Sigmoid colon (tissue), 7 donors: Measurements from ENCODE around the gene RCL1. TPM values are rescaled to one million over a fixed set of nuclear protein-coding genes. Genes with fewer than 3 reads are reported as not detected.

ENCODE experiments used
- DNase-seq: peaks from one replicate; pipeline ENCODE4 v3.0.0-alpha.2; 2019
- H3K27ac ChIP-seq, 4 donors: fragments of 200-600 bp; sonication (generic); one replicate each; pipeline ENCODE4 v1.5.1; 2016 to 2019; ENCODE audit warnings: mild to moderate bottlenecking in 1 of 4
- H3K27me3 ChIP-seq, 3 donors: fragments of 200-600 bp; sonication (generic); one replicate each; pipeline ENCODE4 v1.5.1; 2019; ENCODE audit warnings: mild to moderate bottlenecking in 1 of 3
- H3K36me3 ChIP-seq, 4 donors: fragments of 200-600 bp; sonication (generic); one replicate each; pipeline ENCODE4 v1.5.1; 2016 to 2019
- H3K4me1 ChIP-seq, 4 donors: fragments of 200-600 bp; sonication (generic); one replicate each; pipeline ENCODE4 v1.5.1; 2017 to 2019
- H3K4me3 ChIP-seq, 4 donors: fragments of 200-600 bp; sonication (generic); one replicate each; pipeline ENCODE4 v1.5.1; 2017 to 2019; ENCODE audit warnings: mild to moderate bottlenecking in 2 of 4, moderate library complexity in 1 of 4
- H3K9me3 ChIP-seq, 4 donors: fragments of 200-600 bp in 3 of 4; sonication (generic) in 3 of 4; one replicate each; pipeline versions ENCODE4 v1.5.1 to v1.6.1; 2013 to 2019
- CTCF ChIP-seq, 4 experiments: fragments of 450-650 bp in 3 of 4; fragments of 200-600 bp in 1 of 4; IDR thresholded peaks; one replicate each; pipeline ENCODE4 v1.5.1; 2016 to 2019; ENCODE audit warnings: antibody characterized with exemption in 4 of 4, mild to moderate bottlenecking in 3 of 4, moderate library complexity in 2 of 4
- EP300 ChIP-seq, 4 donors: sonication (generic); formaldehyde crosslinking; IDR thresholded peaks; one replicate each; pipeline ENCODE4 v1.6.1; 2017; ENCODE audit warnings: antibody characterized with exemption in 4 of 4
- POLR2A ChIP-seq, 2 donors: fragments of 450-650 bp; IDR thresholded peaks; one replicate each; pipeline ENCODE4 v1.6.1; 2016; ENCODE audit warnings: antibody characterized with exemption in 2 of 2, mild to moderate bottlenecking in 2 of 2, moderate library complexity in 2 of 2
- POLR2AphosphoS5 ChIP-seq, 4 donors: sonication (generic); formaldehyde crosslinking; IDR thresholded peaks; one replicate each; pipeline ENCODE4 v1.6.1; 2017; ENCODE audit warnings: antibody characterized with exemption in 4 of 4
- WGBS, 2 donors: extraction: QIAGEN DNeasy Blood & Tissue Kit; methylation state at CpG; one replicate each; pipeline ENCODE4 v1.1.7; 2013; 5-methylcytosine and 5-hydroxymethylcytosine counted together
- intact Hi-C: fragments of 100-400 bp; cut with DNase I; formaldehyde crosslinking; loops from one replicate; pipeline ENCODE4 v1.15.1; 2023
- polyA plus RNA-seq, 3 donors: library from polyadenylated mRNA; stranded (reverse); fragments of 200-250 nt; gene quantifications; one replicate each; pipeline ENCODE4 v1.2.3, GENCODE V29; 2013
- total RNA-seq, 4 donors: library from RNA; depleted of rRNA; stranded (reverse); fragments of >200 nt; gene quantifications; one replicate each; pipeline ENCODE4 v1.1.0, GENCODE V29; 2016
- donor health status: healthy with polysubstance abuse.
- donor health status: Bipolar disorder and iron deficiency.
- donor health status: healthy.

The RCL1 gene
- total and polyA plus RNA-seq, 7 donors = 5.1 to 24.1 (median 19.7) TPM

DNA sequence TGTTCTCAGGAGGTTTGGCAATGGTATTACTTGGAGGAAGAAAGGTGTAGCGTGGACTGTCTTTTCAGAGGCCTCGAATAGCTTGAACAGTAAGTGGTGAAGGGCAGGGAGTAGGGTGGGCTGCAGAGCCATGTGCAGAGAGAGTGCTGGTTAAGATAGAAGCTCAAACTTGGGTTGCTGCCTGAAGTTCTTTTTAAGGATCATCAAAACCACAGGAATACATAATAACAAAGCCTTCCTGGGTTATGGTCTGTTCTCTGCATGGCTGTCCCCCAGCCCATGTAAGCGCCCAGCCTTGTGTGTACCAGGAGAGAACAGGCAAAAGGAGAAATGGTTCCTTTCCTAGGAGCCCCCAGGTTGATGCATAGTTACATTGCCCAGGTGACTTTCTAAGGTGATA, 43.9 kb downstream of the RCL1 start:
- Histone ChIP-seq H3K27me3 (no peaks in the 10 kb centered on the region), H3K36me3 (peaks cover 0 to 20% (median 3%) of the 10 kb centered on the region in 4 donors), H3K27ac (no peak overlapping the region), H3K4me1 (peaks cover 0 to 6% (median 0%) of the 10 kb centered on the region in 4 donors), H3K4me3 (no peak overlapping the region), H3K9me3 (no peaks in the 10 kb centered on the region)
- intact Hi-C loops = no loop called here
- DNase-seq = no peak
- WGBS, 2 donors = 97 to 99% methylated on average over 3 of the region's 3 CpGs
- TF ChIP-seq POLR2A (IDR thresholded peaks at IDR 0.05) = no peak

DNA sequence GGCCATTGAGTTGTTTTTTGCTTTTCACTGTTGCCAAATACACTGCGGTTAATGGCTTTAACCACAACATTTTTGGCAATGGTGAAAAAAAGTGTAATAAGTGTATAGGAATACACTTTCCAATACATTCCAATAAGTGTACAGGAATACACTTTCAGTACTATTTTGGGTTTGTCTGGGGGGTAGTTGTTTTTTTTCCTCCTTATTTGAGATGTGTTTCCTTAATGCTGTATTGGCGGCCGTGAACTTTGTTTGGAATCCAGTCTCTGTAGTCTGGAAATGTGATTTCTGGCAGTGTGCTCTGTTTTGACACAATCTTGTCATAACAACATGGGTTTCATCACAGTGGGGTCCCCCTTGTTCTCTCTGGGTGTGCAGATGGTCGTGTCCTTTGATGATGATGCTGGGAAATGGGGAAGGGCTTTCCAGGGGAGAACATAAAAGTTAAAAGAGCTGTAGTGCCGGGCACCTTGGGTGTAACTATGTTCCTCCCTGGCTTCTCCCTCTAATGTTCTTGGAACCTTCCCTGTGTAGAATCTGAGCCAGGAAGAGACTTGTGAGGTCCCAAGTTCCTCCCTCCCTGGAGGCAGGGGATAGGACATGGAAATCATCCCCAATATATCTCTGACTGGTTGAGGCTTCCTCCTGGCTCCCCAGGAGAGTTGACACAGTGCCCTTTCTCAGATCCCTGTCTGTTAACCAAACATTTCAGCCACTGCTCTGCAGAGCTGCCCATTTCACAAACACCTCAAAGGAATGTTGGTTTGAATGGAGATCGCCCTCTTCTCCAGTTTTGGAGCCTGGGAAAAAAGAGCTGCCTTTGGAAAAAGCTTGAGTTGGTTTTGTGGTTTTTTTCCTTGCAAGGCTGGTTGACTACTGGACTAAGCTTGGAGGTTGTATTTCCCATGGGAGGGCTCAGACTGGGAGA, 44.8 kb downstream of the RCL1 start:
- intact Hi-C loops = no loop called here
- Histone ChIP-seq H3K4me3 (no peak overlapping the region), H3K9me3 (no peaks in the 10 kb centered on the region), H3K4me1 (peaks cover 0 to 6% (median 0%) of the 10 kb centered on the region in 4 donors), H3K27ac (no peak overlapping the region), H3K27me3 (no peaks in the 10 kb centered on the region), H3K36me3 (peaks cover 0 to 28% (median 3%) of the 10 kb centered on the region in 4 donors)
- TF ChIP-seq POLR2AphosphoS5 (IDR thresholded peaks at IDR 0.05) (no peak), EP300 (IDR thresholded peaks at IDR 0.05) (no peak), POLR2A (IDR thresholded peaks at IDR 0.05) (no peak), CTCF (IDR thresholded peaks at IDR 0.05) (no peak)
- WGBS, 2 donors = 82 to 88% methylated on average over 6 of the region's 6 CpGs
- DNase-seq = no peak

- no peaks in the 10 kb centered on the region for H3K27me3 ChIP-seq
- no peak for DNase-seq
- H3K4me1 ChIP-seq = peaks cover 0 to 6% (median 0%) of the 10 kb centered on the region in 4 donors
- no peak overlapping the region for H3K4me3 ChIP-seq
- intact Hi-C loops = no loop called here
- no peaks in the 10 kb centered on the region for H3K9me3 ChIP-seq
- H3K27ac ChIP-seq = no peak overlapping the region
- H3K36me3 ChIP-seq = peaks cover 0 to 35% (median 3%) of the 10 kb centered on the region in 4 donors
- WGBS, 2 donors = 63 to 75% methylated on average over 3 of the region's 3 CpGs
- TF ChIP-seq EP300 (IDR thresholded peaks at IDR 0.05) = no peak
- no peak for TF ChIP-seq CTCF (IDR thresholded peaks at IDR 0.05)
- no peak for TF ChIP-seq POLR2A (IDR thresholded peaks at IDR 0.05)
- no peak for TF ChIP-seq POLR2AphosphoS5 (IDR thresholded peaks at IDR 0.05)
Measured at GRCh38 chr9:4838189-4838546, 45.4 kb downstream of the RCL1 start.

- H3K4me3 ChIP-seq = no peak overlapping the region
- 99 to 100% methylated on average over 1 of the region's 1 CpG for WGBS, 2 donors
- TF ChIP-seq POLR2AphosphoS5 (IDR thresholded peaks at IDR 0.05) (no peak), POLR2A (IDR thresholded peaks at IDR 0.05) (no peak), CTCF (IDR thresholded peaks at IDR 0.05) (no peak), EP300 (IDR thresholded peaks at IDR 0.05) (no peak)
- no peak overlapping the region for H3K27ac ChIP-seq
- H3K36me3 ChIP-seq = peaks cover 0 to 37% (median 5%) of the 10 kb centered on the region in 4 donors
- intact Hi-C loops = no loop called here
- H3K27me3 ChIP-seq = no peaks in the 10 kb centered on the region
- H3K4me1 ChIP-seq = peaks cover 0 to 6% (median 0%) of the 10 kb centered on the region in 4 donors
- no peaks in the 10 kb centered on the region for H3K9me3 ChIP-seq
- no peak for DNase-seq
Measured at GRCh38 chr9:4839470-4839912, 46.7 kb downstream of the RCL1 start.

DNA sequence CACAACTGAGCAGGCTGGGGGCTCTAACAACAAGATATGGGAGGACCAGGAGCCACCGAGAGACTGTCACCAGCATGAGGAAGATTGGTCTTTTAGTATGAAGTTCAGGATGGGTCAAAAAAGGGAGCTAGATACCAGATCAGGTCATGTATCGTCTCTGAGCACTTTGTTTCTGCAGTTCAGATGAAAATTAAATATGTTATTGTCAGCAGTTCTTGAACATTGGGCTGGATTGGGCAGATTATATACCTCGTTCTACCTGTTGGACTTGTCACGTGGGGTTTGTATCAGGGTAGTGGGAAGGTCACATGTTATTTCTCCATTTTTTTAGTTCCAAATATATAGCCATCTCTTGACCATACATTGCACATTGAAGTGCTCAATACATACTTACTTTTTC, 47.3 kb downstream of the RCL1 start:
- no peak for TF ChIP-seq EP300 (IDR thresholded peaks at IDR 0.05)
- TF ChIP-seq POLR2AphosphoS5 (IDR thresholded peaks at IDR 0.05) = no peak
- TF ChIP-seq CTCF (IDR thresholded peaks at IDR 0.05) = no peak
- TF ChIP-seq POLR2A (IDR thresholded peaks at IDR 0.05) = no peak
- Histone ChIP-seq H3K36me3 (peaks cover 0 to 42% (median 10%) of the 10 kb centered on the region in 4 donors), H3K9me3 (no peaks in the 10 kb centered on the region), H3K27me3 (no peaks in the 10 kb centered on the region), H3K4me3 (no peak overlapping the region), H3K4me1 (peaks cover 0 to 6% (median 0%) of the 10 kb centered on the region in 4 donors), H3K27ac (no peak overlapping the region)
- no peak for DNase-seq
- 86 to 96% methylated on average over 4 of the region's 4 CpGs for WGBS, 2 donors
- intact Hi-C loops = no loop called here
